Keratinocyte (primary cell): ENCODE measurements around the gene NGF. TPM values are rescaled to one million over a fixed set of nuclear protein-coding genes. Genes with fewer than 3 reads are reported as not detected.

Source experiments
- DNase-seq: peaks from one replicate; pipeline ENCODE4 v3.0.0-alpha.2; 2011; ENCODE audit warnings: low read depth, missing footprints, low spot score
- FAIRE-seq: peaks from 2 replicates; lab custom pipeline; 2011; peaks lifted over from hg19 to GRCh38; lab: Jason Lieb, UNC
- H2AFZ ChIP-seq: 2 replicates; pipeline ENCODE4 v1.6.0; 2012; ENCODE audit warnings: low read length, control low read depth, inconsistent platforms; ENCODE audit not compliant: control insufficient read depth
- H3K27ac ChIP-seq: 2 replicates; pipeline ENCODE4 v1.5.1; 2011; ENCODE audit warnings: low read length; ENCODE audit not compliant: control insufficient read depth, insufficient read depth
- H3K27me3 ChIP-seq: 3 replicates; pipeline ENCODE4 v1.6.0; 2011; ENCODE audit warnings: low read length; ENCODE audit not compliant: control insufficient read depth, insufficient read depth; ENCODE audit errors: extremely low read depth
- H3K36me3 ChIP-seq, 2 experiments: 2 replicates in 1 of 2; 3 replicates in 1 of 2; pipeline ENCODE4 v1.5.1; 2011; ENCODE audit warnings: low read length in 2 of 2, mild to moderate bottlenecking in 1 of 2; ENCODE audit not compliant: control insufficient read depth in 2 of 2, insufficient read depth in 2 of 2; ENCODE audit errors: extremely low read depth in 1 of 2
- H3K4me1 ChIP-seq: 3 replicates; pipeline ENCODE4 v1.5.1; 2011; ENCODE audit warnings: low read length; ENCODE audit not compliant: control insufficient read depth, insufficient read depth; ENCODE audit errors: extremely low read depth
- H3K4me2 ChIP-seq: 3 replicates; pipeline ENCODE4 v1.6.0; 2011; ENCODE audit warnings: low read depth, low read length; ENCODE audit not compliant: control insufficient read depth, insufficient read depth; ENCODE audit errors: extremely low read depth
- H3K4me3 ChIP-seq, 3 experiments: fragments of 200-600 bp in 1 of 3; sonication (generic) in 1 of 3; 2 replicates in 2 of 3; 3 replicates in 1 of 3; pipeline ENCODE4 v1.5.1; 2011 to 2016; ENCODE audit warnings: low read length in 3 of 3, mild to moderate bottlenecking in 3 of 3, control low read depth in 2 of 3, inconsistent platforms in 1 of 3, low read depth in 1 of 3, mixed read lengths in 1 of 3, mixed run types in 1 of 3, moderate library complexity in 1 of 3; ENCODE audit not compliant: control insufficient read depth in 2 of 3, insufficient read depth in 2 of 3; ENCODE audit errors: extremely low read depth in 1 of 3
- H3K79me2 ChIP-seq: 2 replicates; pipeline ENCODE4 v1.6.0; 2012; ENCODE audit warnings: low read length; ENCODE audit not compliant: control insufficient read depth, insufficient read depth
- H3K9ac ChIP-seq: 3 replicates; pipeline ENCODE4 v1.6.0; 2011; ENCODE audit warnings: low read length; ENCODE audit not compliant: control insufficient read depth, insufficient read depth; ENCODE audit errors: extremely low read depth
- H3K9me1 ChIP-seq: 3 replicates; pipeline ENCODE4 v1.6.0; 2011; ENCODE audit warnings: low read length; ENCODE audit not compliant: control insufficient read depth, insufficient read depth; ENCODE audit errors: extremely low read depth
- H3K9me3 ChIP-seq: 2 replicates; pipeline ENCODE4 v1.5.1; 2012; ENCODE audit warnings: low read depth, low read length; ENCODE audit not compliant: control insufficient read depth
- H4K20me1 ChIP-seq: 3 replicates; pipeline ENCODE4 v1.6.0; 2011; ENCODE audit warnings: low read length; ENCODE audit not compliant: control insufficient read depth, insufficient read depth; ENCODE audit errors: extremely low read depth
- EZH2 ChIP-seq: IDR thresholded peaks from one replicate; pipeline ENCODE4 v1.6.1; 2012; ENCODE audit warnings: inconsistent platforms, mild to moderate bottlenecking, low read length, moderate library complexity
- dilution Hi-C: fragments of 300-500 bp; cut with MboI; formaldehyde crosslinking; loops from one replicate; pipeline ENCODE4 v1.7.0; 2020; ENCODE audit warnings: low sequenced_read_pairs; ENCODE audit not compliant: extremely low pct_ligation_motif_present
- polyA plus RNA-seq, 5 experiments: library from polyadenylated mRNA; depleted of rRNA in 3 of 5; stranded (reverse) in 3 of 5; stranded (forward) in 1 of 5; unstranded in 1 of 5; fragments of >200 nt; gene quantifications; 1 replicate in 1 of 5; 2 replicates in 3 of 5; 3 replicates in 1 of 5; pipeline versions ENCODE4 v1.2.1 to v1.2.3, GENCODE V29; 2011 to 2012; ENCODE audit warnings: missing spikeins in 2 of 5, low read depth in 1 of 5, low replicate concordance in 1 of 5
- TF ChIP-seq, protein P1 (sequence below), 3 experiments: IDR thresholded peaks in 1 of 3; conservative IDR thresholded peaks in 1 of 3; optimal IDR thresholded peaks in 1 of 3; 2 replicates in 2 of 3; 3 replicates in 1 of 3; pipeline versions ENCODE3 to v1.5.1; 2011; ENCODE audit warnings: low read length in 3 of 3, mild to moderate bottlenecking in 3 of 3, moderate library complexity in 2 of 3, control low read depth in 1 of 3, inconsistent platforms in 1 of 3; ENCODE audit not compliant: insufficient read depth in 2 of 3; ENCODE audit errors: extremely low read depth in 1 of 3

The NGF gene
- polyA plus RNA-seq, 1 donor (not counting 4 experiments of a cell fraction or from before 2014, with no cell fraction given) = 1.2 TPM

DNA sequence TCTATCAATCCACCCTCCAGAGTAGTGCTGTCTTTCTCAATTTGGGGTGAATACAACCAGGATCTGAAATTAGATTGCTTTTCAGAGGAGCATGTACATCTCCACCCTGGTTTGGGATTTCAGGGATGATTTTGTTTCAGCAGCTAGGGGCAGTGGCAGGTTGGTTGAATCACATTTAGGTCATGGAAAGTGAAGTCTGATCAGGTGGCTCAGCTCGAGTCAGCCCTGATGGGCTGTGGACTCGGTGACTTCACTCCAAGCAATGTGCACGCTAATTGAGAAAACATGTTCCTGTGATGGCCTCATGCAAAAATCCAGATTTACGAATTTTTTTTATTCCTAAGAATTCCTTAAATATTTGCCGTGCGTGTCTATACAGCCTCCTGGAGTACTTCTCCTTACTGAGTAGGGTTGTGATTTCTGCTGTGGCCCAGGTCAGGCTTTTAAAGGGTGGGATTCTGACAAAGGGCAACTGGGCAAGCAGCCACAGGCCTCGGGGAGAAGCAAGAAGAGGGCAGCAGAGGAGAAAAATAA lies 7.5 kb downstream of the NGF start:
- Histone ChIP-seq H3K9ac (peak overlapping the region; percentile 22), H2AFZ (no peak overlapping the region), H3K79me2 (no peaks in the 10 kb centered on the region), H3K27ac (peak overlapping the region; percentile 51), H3K4me2 (peak overlapping the region; percentile 61), H3K9me3 (no peaks in the 10 kb centered on the region), H4K20me1 (no peaks in the 10 kb centered on the region), H3K4me1 (peaks cover 39% of the 10 kb centered on the region), H3K36me3 (peaks cover 0 to 2% of the 10 kb centered on the region in 2 experiments), H3K27me3 (no peaks in the 10 kb centered on the region), H3K4me3 (no peak overlapping the region), H3K9me1 (no peaks in the 10 kb centered on the region)
- DNase-seq (peak; percentile 36), FAIRE-seq (peak; percentile 92)
- TF ChIP-seq, protein P1, sequence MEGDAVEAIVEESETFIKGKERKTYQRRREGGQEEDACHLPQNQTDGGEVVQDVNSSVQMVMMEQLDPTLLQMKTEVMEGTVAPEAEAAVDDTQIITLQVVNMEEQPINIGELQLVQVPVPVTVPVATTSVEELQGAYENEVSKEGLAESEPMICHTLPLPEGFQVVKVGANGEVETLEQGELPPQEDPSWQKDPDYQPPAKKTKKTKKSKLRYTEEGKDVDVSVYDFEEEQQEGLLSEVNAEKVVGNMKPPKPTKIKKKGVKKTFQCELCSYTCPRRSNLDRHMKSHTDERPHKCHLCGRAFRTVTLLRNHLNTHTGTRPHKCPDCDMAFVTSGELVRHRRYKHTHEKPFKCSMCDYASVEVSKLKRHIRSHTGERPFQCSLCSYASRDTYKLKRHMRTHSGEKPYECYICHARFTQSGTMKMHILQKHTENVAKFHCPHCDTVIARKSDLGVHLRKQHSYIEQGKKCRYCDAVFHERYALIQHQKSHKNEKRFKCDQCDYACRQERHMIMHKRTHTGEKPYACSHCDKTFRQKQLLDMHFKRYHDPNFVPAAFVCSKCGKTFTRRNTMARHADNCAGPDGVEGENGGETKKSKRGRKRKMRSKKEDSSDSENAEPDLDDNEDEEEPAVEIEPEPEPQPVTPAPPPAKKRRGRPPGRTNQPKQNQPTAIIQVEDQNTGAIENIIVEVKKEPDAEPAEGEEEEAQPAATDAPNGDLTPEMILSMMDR (optimal IDR thresholded peaks at IDR 0.05 in 1 of 3, IDR thresholded peaks at IDR 0.05 in 1 of 3, conservative IDR thresholded peaks at IDR 0.05 in 1 of 3; ENCODE audit: extremely low read depth in 1 of 3, insufficient read depth in 2 of 3, low read length in 3 of 3) = peak; percentile 29 to 45 (median 45)
- TF ChIP-seq EZH2 = no peak
- dilution Hi-C loops = no loop called here

DNA sequence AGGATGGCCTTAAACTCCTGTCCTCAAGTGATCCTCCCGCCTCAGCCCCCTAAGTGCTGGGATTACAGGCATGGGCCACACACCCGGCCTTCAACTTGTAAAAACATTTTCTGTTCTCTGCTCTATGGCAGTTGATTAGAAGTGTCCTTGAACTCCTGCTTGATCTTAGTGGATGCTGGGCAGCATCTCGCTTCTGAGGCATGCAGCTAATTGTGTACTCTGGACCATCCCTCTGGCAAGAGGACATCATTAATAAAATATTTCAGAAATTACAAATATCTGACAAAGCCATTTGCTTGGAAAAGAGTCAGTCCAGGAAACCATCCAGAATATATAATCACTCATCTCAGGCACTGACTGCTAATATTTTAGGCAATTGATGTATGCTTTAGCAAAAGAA lies 8.1 kb downstream of the NGF start:
- TF ChIP-seq, protein P1 (optimal IDR thresholded peaks at IDR 0.05 in 1 of 3, IDR thresholded peaks at IDR 0.05 in 1 of 3, conservative IDR thresholded peaks at IDR 0.05 in 1 of 3; ENCODE audit: extremely low read depth in 1 of 3, insufficient read depth in 2 of 3, low read length in 3 of 3) = no peak
- TF ChIP-seq EZH2 = no peak
- Histone ChIP-seq H3K9me3 (no peaks in the 10 kb centered on the region), H3K9me1 (no peaks in the 10 kb centered on the region), H3K36me3 (no peaks in the 10 kb centered on the region), H3K79me2 (no peaks in the 10 kb centered on the region), H4K20me1 (no peaks in the 10 kb centered on the region), H3K4me1 (peaks cover 39% of the 10 kb centered on the region), H3K4me2 (peak overlapping the region; percentile 61), H3K27ac (peak overlapping the region; percentile 35), H3K9ac (no peak overlapping the region), H2AFZ (no peak overlapping the region), H3K4me3 (no peak overlapping the region), H3K27me3 (no peaks in the 10 kb centered on the region)
- dilution Hi-C loops = no loop called here
- DNase-seq (no peak), FAIRE-seq (no peak)
